Right cardiac atrium (tissue), 5 donors: ENCODE measurements around the gene S100A13. TPM values are rescaled to one million over a fixed set of nuclear protein-coding genes. Genes with fewer than 3 reads are reported as not detected.
A peak's percentile ranks its signal among the peaks of the same experiment; 100 is the strongest.
"Not testable (repeated sequence)": the region's sequence is repeated elsewhere in the genome, so short reads cannot be mapped to it uniquely, and the experiment has no call there.

Source experiments
- ATAC-seq, 2 donors: fragments of 200-7000 bp; cut with Tn5 transposase; one replicate each; pipeline versions ENCODE4 v1.8.0 to v1.9.1; 2020; ENCODE audit warnings: moderate library complexity in 2 of 2, mild to moderate bottlenecking in 1 of 2
- DNase-seq, 3 donors: peaks; one replicate each; pipeline ENCODE4 v3.0.0-alpha.2; 2020
- H3K27ac ChIP-seq: one replicate; pipeline ENCODE4 v1.5.1; 2013; ENCODE audit warnings: mild to moderate bottlenecking, low read length, control low read depth, moderate library complexity
- H3K27me3 ChIP-seq: one replicate; pipeline ENCODE4 v1.6.1; 2013; ENCODE audit not compliant: control insufficient read depth, insufficient read depth
- H3K4me1 ChIP-seq: one replicate; pipeline ENCODE4 v1.6.1; 2013; ENCODE audit warnings: low read length; ENCODE audit not compliant: control insufficient read depth, insufficient read depth
- H3K4me3 ChIP-seq: one replicate; pipeline ENCODE4 v1.5.1; 2013; ENCODE audit warnings: low read length, control low read depth
- H3K9me3 ChIP-seq: one replicate; pipeline ENCODE4 v1.6.1; 2013; ENCODE audit warnings: low read length; ENCODE audit not compliant: control insufficient read depth
- WGBS: extraction: QIAGEN DNeasy Blood & Tissue Kit; methylation state at CpG from one replicate; pipeline ENCODE4 v1.1.7; 2013; 5-methylcytosine and 5-hydroxymethylcytosine counted together
- intact Hi-C, 4 donors: fragments of 100-400 bp; cut with DNase I; formaldehyde crosslinking; loops; one replicate each; pipeline versions ENCODE4 v1.11.0 to v1.14.0; 2022 to 2023
- long read RNA-seq, 4 donors: library from polyadenylated mRNA; unstranded; transcript quantifications; one replicate each; pipeline ENCODE4 v2.0.0, GENCODE V29; 2020 to 2021
- polyA plus RNA-seq: library from polyadenylated mRNA; stranded (reverse); fragments of 200-250 nt; gene quantifications from one replicate; pipeline ENCODE4 v1.2.3, GENCODE V29; 2013
- total RNA-seq, 4 donors: library from RNA; stranded (reverse); fragmentation: NEBNext Ultra II Directional; extraction: Animal tissue kit (Norgen Biotek cat#: 25700); gene quantifications; one replicate each; pipeline ENCODE4 v1.2.1, GENCODE V29; 2021
- donor health status: healthy with polysubstance abuse.
- donor health status: DM: no; HTN: yes; CAD: no.
- donor health status: DM: no; HTN: no; CAD: no.
- donor health status: DM: no; HTN: yes; CAD: no; lungs with severe emphysema.
- donor health status: DM: yes; HTN: yes; CAD: no.

S100A13 gene
- 100 to 1,000 TPM; 183 to 265 (median 220) TPM for total RNA-seq
- polyA plus RNA-seq, result 295 TPM
- long read RNA-seq, donor 1, transcript S100A13-203 (3 exons, 579 nt), result major isoform, 5 of 47 reads
- long read RNA-seq, donor 1, partial matches to known transcripts, result 36 of 47 reads
- long read RNA-seq, donor 1, other reads (novel, unspliced or antisense), result 0 of 47 reads
- long read RNA-seq, donor 2, transcript S100A13-203 (3 exons, 579 nt), result major isoform, 6 of 74 reads
- long read RNA-seq, donor 2, partial matches to known transcripts, result 62 of 74 reads
- long read RNA-seq, donor 2, other reads (novel, unspliced or antisense), result 1 of 74 reads
- long read RNA-seq, donor 3, partial matches to known transcripts, result 18 of 21 reads
- long read RNA-seq, donor 3, other reads (novel, unspliced or antisense), result 0 of 21 reads
- long read RNA-seq, donor 4, transcript S100A13-203 (3 exons, 579 nt), result major isoform, 8 of 53 reads
- long read RNA-seq, donor 4, partial matches to known transcripts, result 40 of 53 reads
- long read RNA-seq, donor 4, other reads (novel, unspliced or antisense), result 2 of 53 reads

- Histone ChIP-seq H3K27ac (peak within 1 kb of the TSS; percentile 92), H3K9me3 (no peaks in the 10 kb centered on the region), H3K4me3 (peak within 1 kb of the TSS; percentile 40), H3K27me3 (no peaks in the 10 kb centered on the region), H3K4me1 (peaks cover 22% of the 10 kb centered on the region)
- DNase-seq (peak; percentile 81 to 94 (median 92)), ATAC-seq (peak; percentile 74 to 75)
- intact Hi-C loops, result loop anchor here in 2 of 4 donors (10.0 kb wide), 1 partner anchor 52 kb away; no protein-coding TSS in a partner anchor
- WGBS, result 8% methylated on average over 28 of the region's 28 CpGs
Measured at GRCh38 chr1:153626904-153627714, at the start of gene S100A13. TSS of gene S100A13 (minus strand) at chr1:153627505. CDS start at chr1:153626472, 1,033 bp downstream.

- ATAC-seq, result no peak
- intact Hi-C loops, result loop anchor here in 2 of 4 donors (10.0 kb wide), 1 partner anchor 311 kb away; the partner anchor contains the start of gene RAB13 (in 2 of the 2)
Measured at GRCh38 chr1:153673511-153673910, 46.2 kb upstream of the S100A13 start.

GRCh38 chr1:153671628-153672353, 44.5 kb upstream of the S100A13 start:
- intact Hi-C loops, result loop anchor here in 2 of 4 donors (10.0 kb wide), 1 partner anchor 313 kb away; the partner anchor contains the start of gene RAB13 (in 2 of the 2)
- WGBS, result 13% methylated on average over 28 of the region's 28 CpGs
- peak; percentile 45 to 73 (median 69) for DNase-seq
- peak overlapping the region; percentile 90 for H3K27ac ChIP-seq
- H3K9me3 ChIP-seq, H3K27me3 ChIP-seq, H3K4me1 ChIP-seq: not testable (repeated sequence)
- H3K4me3 ChIP-seq, result peak overlapping the region; percentile 75
- peak; percentile 8 to 20 for ATAC-seq

More at GRCh38 chr1:153673511-153673910, 46.2 kb upstream of the S100A13 start:
- Histone ChIP-seq H3K27me3 (no peaks in the 10 kb centered on the region), H3K4me1 (no peaks in the 10 kb centered on the region), H3K27ac (no peak overlapping the region), H3K9me3 (no peaks in the 10 kb centered on the region), H3K4me3 (no peak overlapping the region)
- WGBS, result 95% methylated on average over 2 of the region's 2 CpGs
- no peak for DNase-seq

GRCh38 chr1:153670859-153671627, 43.7 kb upstream of the S100A13 start, which contains the start of gene ILF2:
TSS of gene ILF2 (minus strand) at chr1:153670993. CDS start at chr1:153670922, 71 bp downstream.
- no peaks in the 10 kb centered on the region for H3K9me3 ChIP-seq
- intact Hi-C loops, result loop anchor here in 2 of 4 donors (10.0 kb wide), 1 partner anchor 314 kb away; the partner anchor contains the start of gene RAB13 (in 2 of the 2)
- H3K27me3 ChIP-seq, result no peaks in the 10 kb centered on the region
- peak within 1 kb of the TSS; percentile 90 for H3K27ac ChIP-seq
- no peaks in the 10 kb centered on the region for H3K4me1 ChIP-seq
- WGBS, result under 1% methylated on average over 35 of the region's 35 CpGs
- peak; percentile 97 for ATAC-seq
- DNase-seq, result peak; percentile 98 to 99 (median 99)
- H3K4me3 ChIP-seq, result peak within 1 kb of the TSS; percentile 97

DNA sequence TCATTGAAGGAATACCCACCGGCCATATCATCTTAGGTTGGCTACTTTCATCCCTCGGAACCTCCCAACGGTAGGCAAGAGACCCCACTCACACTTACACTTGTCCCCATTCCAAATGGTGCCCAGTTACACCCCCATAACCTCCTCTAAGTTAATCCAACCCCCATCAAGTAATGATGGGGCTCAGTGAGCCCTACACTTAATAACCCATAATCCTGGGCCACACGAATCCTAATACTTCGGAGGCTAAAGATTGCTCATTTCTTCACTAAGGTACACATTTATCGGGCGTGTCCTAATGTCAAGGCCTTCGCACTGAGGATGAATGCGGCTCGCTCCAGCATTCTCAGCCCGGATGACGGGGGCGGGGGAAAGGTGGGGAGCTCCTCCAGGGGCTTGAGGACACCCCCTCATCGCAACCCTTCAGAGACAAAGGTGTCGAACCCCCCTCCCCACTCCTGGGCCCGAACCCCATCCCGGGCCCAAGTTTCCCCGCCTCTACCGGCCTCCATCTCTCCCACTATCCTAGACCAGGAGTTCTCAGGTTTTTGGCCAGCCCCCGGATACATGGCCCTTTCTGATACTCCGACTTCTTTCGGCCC, 43.1 kb upstream of the S100A13 start:
- H3K4me1 ChIP-seq, result no peaks in the 10 kb centered on the region
- peak overlapping the region; percentile 82 for H3K27ac ChIP-seq
- peak overlapping the region; percentile 97 for H3K4me3 ChIP-seq
- no peaks in the 10 kb centered on the region for H3K27me3 ChIP-seq
- 1% methylated on average over 22 of the region's 22 CpGs for WGBS
- ATAC-seq (peak; percentile 34 to 45), DNase-seq (peak in 1 of 3 donors; percentile 76)
- intact Hi-C loops, result loop anchor here in 2 of 4 donors (10.0 kb wide), 1 partner anchor 314 kb away; the partner anchor contains the start of gene RAB13 (in 2 of the 2)
- no peaks in the 10 kb centered on the region for H3K9me3 ChIP-seq

- intact Hi-C loops, result loop anchor here in 2 of 4 donors (10.0 kb wide), 1 partner anchor 315 kb away; the partner anchor contains the start of gene RAB13 (in 2 of the 2)
- no peak overlapping the region for H3K27ac ChIP-seq
- 75% methylated on average over 6 of the region's 6 CpGs for WGBS
- H3K4me3 ChIP-seq, result peak overlapping the region; percentile 97
- no peaks in the 10 kb centered on the region for H3K4me1 ChIP-seq
- H3K9me3 ChIP-seq, result no peaks in the 10 kb centered on the region
- no peaks in the 10 kb centered on the region for H3K27me3 ChIP-seq
- DNase-seq, result no peak
- no peak for ATAC-seq
Measured at GRCh38 chr1:153669606-153670005, 42.3 kb upstream of the S100A13 start.

DNA sequence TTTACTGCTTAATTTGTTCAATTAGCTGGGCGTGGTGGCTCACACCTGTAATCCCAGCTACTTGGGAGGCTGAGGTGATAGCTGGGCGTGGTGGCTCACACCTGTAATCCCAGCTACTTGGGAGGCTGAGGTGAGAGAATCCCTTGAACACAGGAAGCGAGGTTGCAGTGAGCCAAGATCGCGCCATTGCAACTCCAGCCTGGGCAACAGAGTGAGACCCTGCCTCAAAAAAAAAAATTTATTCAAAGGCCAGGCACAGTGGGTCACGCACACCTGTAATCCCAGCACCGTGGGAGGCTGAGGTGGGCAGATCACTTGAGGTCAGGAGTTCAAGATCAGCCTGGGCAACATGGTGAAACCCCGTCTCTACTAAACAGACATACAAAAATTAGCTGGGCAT, 41.4 kb upstream of the S100A13 start:
- ATAC-seq, H3K4me3 ChIP-seq, H3K27me3 ChIP-seq, intact Hi-C loops, H3K9me3 ChIP-seq, H3K4me1 ChIP-seq, DNase-seq, H3K27ac ChIP-seq: not testable (repeated sequence)
- WGBS, result 95% methylated on average over 8 of the region's 8 CpGs

DNA sequence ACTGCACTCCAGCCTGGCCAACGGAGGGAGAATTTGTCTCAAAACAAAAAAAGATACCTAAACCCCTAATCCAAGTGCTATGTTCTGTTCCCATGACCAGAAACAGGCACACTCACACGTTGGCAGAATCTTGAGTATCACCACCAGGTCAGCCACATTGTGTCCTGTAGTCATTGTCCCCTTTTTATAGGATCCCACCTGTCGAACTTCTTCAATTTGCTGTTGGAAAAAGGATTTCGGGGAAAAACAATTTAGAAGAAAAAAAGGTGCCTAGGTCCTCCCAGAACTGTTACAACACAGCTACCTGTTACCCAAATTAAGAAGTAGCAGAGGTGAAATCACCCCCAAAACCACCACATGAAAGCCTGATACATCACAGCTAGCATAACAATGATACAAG, 40.1 kb upstream of the S100A13 start:
- no peak for ATAC-seq
- Histone ChIP-seq H3K27ac (no peak overlapping the region), H3K4me3 (no peak overlapping the region), H3K9me3 (no peaks in the 10 kb centered on the region), H3K27me3 (no peaks in the 10 kb centered on the region), H3K4me1 (no peaks in the 10 kb centered on the region)
- intact Hi-C loops, result no loop called here
- DNase-seq, result no peak
- WGBS, result 84% methylated on average over 4 of the region's 4 CpGs

DNA sequence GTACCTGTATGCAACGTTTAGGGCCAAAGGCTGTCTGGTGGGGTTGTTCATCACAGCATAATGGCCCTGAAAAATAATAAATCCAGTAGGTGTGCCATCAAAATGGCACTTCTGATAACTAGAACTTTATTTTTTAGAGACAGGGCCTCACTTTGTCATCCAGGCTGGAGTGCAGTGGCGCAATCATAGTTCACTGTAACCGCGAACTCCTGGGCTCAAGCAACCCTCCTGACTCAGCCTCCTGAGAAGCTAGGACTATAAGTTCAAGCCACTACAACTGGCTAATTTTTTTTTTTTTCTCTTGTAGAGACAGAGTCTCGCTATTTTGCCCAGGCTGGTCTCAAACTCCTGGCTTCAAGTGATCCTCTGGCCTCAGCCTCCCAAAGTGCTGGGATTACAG, 35.9 kb upstream of the S100A13 start:
- DNase-seq (no peak), ATAC-seq (no peak)
- Histone ChIP-seq H3K4me3 (no peak overlapping the region), H3K27me3 (no peaks in the 10 kb centered on the region), H3K9me3 (no peaks in the 10 kb centered on the region), H3K4me1 (no peaks in the 10 kb centered on the region), H3K27ac (no peak overlapping the region)
- intact Hi-C loops, result no loop called here
- WGBS, result 85% methylated on average over 5 of the region's 5 CpGs
